ENCODE measurements around the gene JUNB. TPM values are rescaled to one million over a fixed set of nuclear protein-coding genes. Genes with fewer than 3 reads are reported as not detected.

JUNB gene
- polyA plus RNA-seq, 3 donors: 1,279 to 3,167 (median 1,468) TPM

- Histone ChIP-seq H3K27ac (ENCODE audit: low read depth in 1 of 2, low read length in 2 of 2) (no peak overlapping the region), H3K36me3 (replicated peaks in 1 of 2; ENCODE audit: control insufficient read depth in 1 of 2, insufficient read depth in 2 of 2, low read length in 2 of 2) (peaks cover 32 to 43% of the 10 kb centered on the region in 2 donors), H3K4me1 (ENCODE audit: control insufficient read depth in 1 of 2, insufficient read depth in 2 of 2, low read length in 2 of 2) (no peaks in the 10 kb centered on the region), H4K20me1 (ENCODE audit: insufficient read depth, low read length) (no peaks in the 10 kb centered on the region), H3K9ac (ENCODE audit: insufficient read depth, low read length, poor library complexity, severe bottlenecking) (no peak overlapping the region), H3K79me2 (ENCODE audit: insufficient read depth, low read length) (no peaks in the 10 kb centered on the region), H3K4me2 (replicated peaks; ENCODE audit: extremely low read depth, low read length, poor library complexity, severe bottlenecking) (no peak overlapping the region), H2AFZ (ENCODE audit: insufficient read depth, low read depth, low read length, poor library complexity, severe bottlenecking) (no peak overlapping the region), H3K27me3 (ENCODE audit: control insufficient read depth in 2 of 2, insufficient read depth in 2 of 2, low read length in 2 of 2) (peaks cover 0 to 11% of the 10 kb centered on the region in 2 donors), H3K9me3 (replicated peaks in 1 of 2; ENCODE audit: control insufficient read depth in 1 of 2, insufficient read depth in 1 of 2, low read length in 2 of 2) (peaks cover 13 to 18% of the 10 kb centered on the region in 2 donors), H3K4me3 (replicated peaks in 1 of 3; ENCODE audit: low read depth in 2 of 3, low read length in 3 of 3) (no peak overlapping the region)
- TF ChIP-seq CTCF (IDR thresholded peaks at IDR 0.05): no peak
- WGBS (ENCODE audit: insufficient coverage): 92% methylated on average over 3 of the region's 6 CpGs
- H3K27me3 Mint-ChIP-seq (ENCODE audit: low read depth in 3 of 3): peaks cover 22 to 31% (median 25%) of the 10 kb centered on the region in 3 donors
- H3K27ac Mint-ChIP-seq: no peak overlapping the region
- peaks cover 40 to 46% of the 10 kb centered on the region in 2 donors for H3K36me3 Mint-ChIP-seq
- no peak for DNase-seq
- peaks cover 12 to 20% (median 16%) of the 10 kb centered on the region in 7 donors for H3K9me3 Mint-ChIP-seq
- intact Hi-C loops (cut with micrococcal nuclease): no loop called here
- H3K4me3 Mint-ChIP-seq: no peak overlapping the region
- H3K4me1 Mint-ChIP-seq: peaks cover 4% of the 10 kb centered on the region
Observed at GRCh38 chr19:12748489-12748888, 42.8 kb upstream of the JUNB start.

GRCh38 chr19:12749938-12750521 lies 41.3 kb upstream of the JUNB start:
- H3K27me3 ChIP-seq (ENCODE audit: control insufficient read depth in 2 of 2, insufficient read depth in 2 of 2, low read length in 2 of 2): peaks cover 0 to 15% of the 10 kb centered on the region in 2 donors
- no peak for DNase-seq
- peaks cover 13 to 18% of the 10 kb centered on the region in 2 donors for H3K9me3 ChIP-seq (replicated peaks in 1 of 2; ENCODE audit: control insufficient read depth in 1 of 2, insufficient read depth in 1 of 2, low read length in 2 of 2)
- intact Hi-C loops (cut with micrococcal nuclease): no loop called here
- peaks cover 24 to 33% of the 10 kb centered on the region in 2 donors for H3K36me3 ChIP-seq (replicated peaks in 1 of 2; ENCODE audit: control insufficient read depth in 1 of 2, insufficient read depth in 2 of 2, low read length in 2 of 2)
- H3K4me1 ChIP-seq (ENCODE audit: control insufficient read depth in 1 of 2, insufficient read depth in 2 of 2, low read length in 2 of 2): no peaks in the 10 kb centered on the region
- no peaks in the 10 kb centered on the region for H4K20me1 ChIP-seq (ENCODE audit: insufficient read depth, low read length)
- no peak overlapping the region for H2AFZ ChIP-seq (ENCODE audit: insufficient read depth, low read depth, low read length, poor library complexity, severe bottlenecking)
- peaks cover 12 to 20% (median 16%) of the 10 kb centered on the region in 7 donors for H3K9me3 Mint-ChIP-seq
- H3K4me1 Mint-ChIP-seq: peaks cover 4% of the 10 kb centered on the region
- H3K27ac Mint-ChIP-seq: peak overlapping the region in 1 of 7 donors; percentile 10
- no peaks in the 10 kb centered on the region for H3K79me2 ChIP-seq (ENCODE audit: insufficient read depth, low read length)
- H3K4me2 ChIP-seq (replicated peaks; ENCODE audit: extremely low read depth, low read length, poor library complexity, severe bottlenecking): no peak overlapping the region
- H3K4me3 ChIP-seq (replicated peaks in 1 of 3; ENCODE audit: low read depth in 2 of 3, low read length in 3 of 3): no peak overlapping the region
- TF ChIP-seq CTCF (IDR thresholded peaks at IDR 0.05): no peak
- H3K36me3 Mint-ChIP-seq: peaks cover 30 to 34% of the 10 kb centered on the region in 2 donors
- WGBS (ENCODE audit: insufficient coverage): 39% methylated on average over 18 of the region's 24 CpGs
- no peak overlapping the region for H3K9ac ChIP-seq (ENCODE audit: insufficient read depth, low read length, poor library complexity, severe bottlenecking)
- H3K27me3 Mint-ChIP-seq (ENCODE audit: low read depth in 3 of 3): peaks cover 22 to 35% (median 26%) of the 10 kb centered on the region in 3 donors
- no peak overlapping the region for H3K27ac ChIP-seq (ENCODE audit: low read depth in 1 of 2, low read length in 2 of 2)
- H3K4me3 Mint-ChIP-seq: peak overlapping the region in 1 of 2 donors; percentile 22
